ENCODE data around the gene ACTR1B.
"Not testable (repeated sequence)": the region's sequence is repeated elsewhere in the genome, so short reads cannot be mapped to it uniquely, and the experiment has no call there.

- TF ChIP-seq CTCF, POLR2A (IDR thresholded peaks at IDR 0.05): not testable (repeated sequence)
Observed at GRCh38 chr2:97625354-97626048, 38.3 kb downstream of the ACTR1B start.
